Erythroblast (primary cell): ENCODE measurements around the gene KDM4C.

Source experiments
- GATA1 ChIP-seq: IDR thresholded peaks from 2 replicates; pipeline ENCODE4 v1.6.1; 2011; ENCODE audit warnings: low read depth, mild to moderate bottlenecking, control low read depth, low read length, moderate library complexity
- POLR2A ChIP-seq: IDR thresholded peaks from 2 replicates; pipeline ENCODE4 v1.6.1; 2011; ENCODE audit warnings: mild to moderate bottlenecking, low read length

DNA sequence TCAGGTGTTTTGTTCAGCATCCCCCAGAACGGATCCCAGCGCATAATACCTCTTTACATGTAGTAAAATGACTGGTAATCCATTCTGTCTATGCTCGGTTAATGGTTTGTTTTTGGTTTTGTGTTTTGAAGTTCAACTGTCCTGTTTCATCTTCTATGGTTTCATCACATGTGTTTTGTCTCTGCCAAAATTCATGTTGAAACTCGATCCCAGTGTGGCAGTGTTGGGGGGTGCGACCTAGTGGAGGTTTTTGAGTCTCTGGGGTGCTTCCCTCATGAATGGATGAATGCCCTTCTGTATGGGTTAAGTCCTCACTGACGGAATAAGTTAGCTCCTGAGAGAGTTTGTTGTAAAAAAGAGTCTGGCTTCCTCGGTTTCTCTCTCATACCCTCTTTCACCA lies 317.4 kb downstream of the KDM4C start:
- TF ChIP-seq POLR2A (no peak), GATA1 (no peak)
